DMS153 (cell line): ENCODE measurements around the gene PARVA.

ENCODE experiments used
- DNase-seq: peaks from one replicate; lab custom pipeline; 2025; lab: John Stamatoyannopoulos, UW

The PARVA gene

DNA sequence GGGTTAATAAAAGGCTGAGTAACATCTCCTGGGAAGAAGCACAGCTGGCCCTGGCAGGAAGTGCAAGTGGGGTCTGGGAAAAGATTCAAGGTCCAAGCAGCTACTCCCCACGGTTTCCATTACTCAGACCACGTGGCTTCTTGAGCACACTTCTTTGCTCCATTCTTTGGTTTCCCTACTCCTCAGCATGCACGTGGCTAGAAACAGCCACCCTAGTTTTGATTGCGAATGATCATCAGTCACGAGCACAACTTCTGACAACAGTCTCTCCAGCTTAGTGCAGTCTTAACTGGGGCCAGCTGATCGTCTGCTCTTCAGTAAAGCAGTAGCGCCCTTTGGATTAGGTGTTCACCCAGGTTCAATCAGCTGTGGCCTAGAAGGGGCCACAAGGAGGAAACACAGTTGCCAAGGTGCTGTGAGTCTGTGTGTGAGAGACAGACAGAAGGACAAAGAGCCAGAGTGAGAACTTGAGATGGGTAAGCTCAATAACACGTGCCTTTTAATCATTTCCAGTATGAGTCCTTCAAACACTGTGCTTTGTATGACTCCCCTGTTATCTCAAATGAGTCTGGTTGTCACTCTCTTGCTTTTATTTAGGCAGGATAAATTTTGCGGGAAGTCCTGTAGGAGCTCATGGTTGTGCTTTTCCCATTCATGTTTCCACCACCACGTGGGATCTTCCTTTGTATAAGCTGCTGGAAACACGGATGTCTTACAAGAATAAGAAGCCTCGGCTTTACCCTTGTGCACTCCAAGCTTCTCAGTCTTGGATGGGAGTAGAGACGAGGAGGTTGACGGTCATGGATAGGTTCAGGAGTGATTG is 901 bp upstream of the PARVA start:
- no peak for DNase-seq

DNA sequence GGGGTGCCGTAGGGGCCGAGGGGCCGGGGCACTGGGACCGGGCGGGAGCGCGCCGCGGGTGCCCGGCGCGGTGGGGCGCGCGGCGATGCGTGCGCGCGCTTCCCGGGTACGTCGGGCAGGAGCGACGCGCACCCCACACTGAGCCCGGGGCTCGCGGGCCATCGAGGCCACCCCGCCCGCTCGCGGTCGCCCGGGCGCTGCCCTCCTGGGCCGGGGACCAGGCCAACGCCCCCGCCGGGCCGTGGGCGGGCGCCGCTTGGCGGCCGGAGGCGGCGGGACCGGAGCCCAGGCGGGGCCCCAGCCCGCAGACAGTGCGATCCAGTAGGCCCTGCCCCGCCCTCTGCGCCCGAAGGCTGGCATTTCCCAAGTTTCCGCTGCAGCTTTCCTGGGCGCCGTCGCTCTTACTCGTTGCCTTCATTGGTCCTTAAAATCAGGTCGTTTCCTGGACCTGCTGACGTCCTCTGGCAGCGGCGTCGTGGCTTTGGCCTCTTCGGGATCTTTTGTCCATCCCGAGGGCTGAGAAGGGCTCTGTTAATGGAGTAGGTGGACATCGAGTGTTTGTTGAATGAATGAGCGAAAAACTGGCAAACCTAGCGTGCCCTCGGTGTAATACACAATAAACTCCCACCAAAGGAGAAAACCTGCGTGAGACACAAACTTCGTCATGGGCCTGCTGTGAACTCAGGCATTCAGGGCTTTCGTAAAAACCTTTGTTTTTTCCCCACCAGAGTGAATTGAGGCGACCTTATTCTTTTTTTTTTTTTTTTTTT is 638 bp downstream of the PARVA start:
- DNase-seq = no peak

DNA sequence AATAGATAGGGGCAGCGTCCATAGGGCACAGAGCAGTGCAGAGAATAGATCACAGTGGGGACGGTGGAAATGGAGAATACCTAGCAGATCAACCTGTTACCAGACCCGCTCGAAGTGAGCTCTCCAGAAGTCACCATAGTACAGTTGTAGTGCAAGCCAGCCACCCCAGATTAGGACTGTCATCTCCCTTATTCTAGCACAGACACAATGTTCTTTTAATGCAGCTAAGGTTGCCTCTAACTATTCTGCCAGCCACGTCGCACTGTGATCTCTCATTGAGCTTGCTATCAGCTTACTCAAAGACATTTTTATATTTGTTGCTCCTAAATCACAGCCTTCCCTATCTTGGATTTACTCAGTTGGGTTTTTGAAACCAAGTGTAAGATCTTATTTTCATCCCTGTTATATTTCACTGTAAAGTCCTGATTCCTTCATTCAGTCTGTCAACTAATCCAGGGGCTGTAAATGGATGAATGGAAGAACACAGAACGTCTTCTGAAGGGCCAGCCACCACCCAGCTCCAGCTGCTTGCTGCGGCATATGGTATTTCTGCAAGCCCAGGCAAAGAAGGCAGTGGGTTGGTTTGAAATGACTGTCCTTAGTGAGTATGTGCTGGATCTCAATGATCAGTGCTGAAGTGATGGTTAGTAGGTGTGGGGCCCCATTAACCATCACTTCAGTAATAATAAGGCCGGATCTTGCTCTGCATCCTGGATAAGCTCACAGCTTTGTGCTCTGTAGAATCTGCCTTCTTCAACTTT is 3.4 kb downstream of the PARVA start:
- no peak for DNase-seq

DNA sequence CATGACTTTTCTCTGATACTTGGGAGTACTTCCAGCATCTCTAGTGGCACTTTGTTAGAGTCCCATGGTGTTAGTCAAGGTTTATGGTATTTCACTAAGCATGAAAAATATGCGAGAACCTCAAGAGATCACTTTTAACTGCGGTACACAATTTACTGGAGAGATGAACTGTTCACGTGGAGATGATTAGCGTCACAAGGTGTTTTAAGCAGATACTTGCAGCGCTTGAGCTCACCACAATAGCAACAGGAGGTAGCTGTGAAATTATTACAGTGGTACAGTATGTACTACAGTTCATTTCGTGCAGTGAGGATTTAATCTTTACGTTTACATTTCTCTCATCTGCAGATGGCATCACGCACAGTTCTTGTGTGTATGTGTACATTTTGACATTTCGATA is 4.5 kb downstream of the PARVA start:
- no peak for DNase-seq

DNA sequence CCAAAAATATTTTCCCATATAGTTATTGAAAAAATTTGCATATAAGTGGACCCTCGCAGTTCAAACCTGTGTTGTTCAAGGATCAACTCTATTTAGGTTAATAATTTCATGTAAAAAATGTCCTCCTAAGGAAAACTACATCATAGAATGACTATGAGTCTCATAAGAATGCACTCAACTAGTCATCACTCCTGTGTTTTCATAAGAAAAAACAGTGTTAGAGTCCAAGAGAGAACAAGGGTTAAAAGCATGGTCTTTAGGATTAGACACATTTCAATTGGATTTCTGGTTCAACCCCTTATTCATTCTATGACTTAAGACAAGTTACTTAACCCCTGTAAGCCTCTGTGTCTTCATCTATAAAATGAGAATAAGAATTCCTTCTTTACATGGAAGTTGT is 5.1 kb downstream of the PARVA start:
- no peak for DNase-seq

DNA sequence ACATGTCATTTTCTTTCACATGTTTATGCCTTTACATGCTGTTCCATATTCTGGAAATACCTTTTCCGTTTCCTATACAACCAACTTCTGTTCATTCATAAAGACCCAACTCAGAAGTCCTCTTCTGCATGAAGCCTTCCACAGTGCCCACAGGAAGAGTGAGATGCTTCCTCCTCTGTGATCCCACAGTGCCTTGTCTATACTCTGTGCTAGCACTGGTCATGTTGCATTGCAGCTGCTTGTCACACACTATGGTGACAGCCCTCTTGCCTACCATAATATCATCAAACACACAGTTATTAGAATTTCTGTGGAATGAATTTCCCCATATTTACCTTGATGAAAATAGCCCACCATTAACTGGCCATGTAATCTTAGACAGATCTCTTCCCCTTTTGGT is 8.9 kb downstream of the PARVA start:
- no peak for DNase-seq

DNA sequence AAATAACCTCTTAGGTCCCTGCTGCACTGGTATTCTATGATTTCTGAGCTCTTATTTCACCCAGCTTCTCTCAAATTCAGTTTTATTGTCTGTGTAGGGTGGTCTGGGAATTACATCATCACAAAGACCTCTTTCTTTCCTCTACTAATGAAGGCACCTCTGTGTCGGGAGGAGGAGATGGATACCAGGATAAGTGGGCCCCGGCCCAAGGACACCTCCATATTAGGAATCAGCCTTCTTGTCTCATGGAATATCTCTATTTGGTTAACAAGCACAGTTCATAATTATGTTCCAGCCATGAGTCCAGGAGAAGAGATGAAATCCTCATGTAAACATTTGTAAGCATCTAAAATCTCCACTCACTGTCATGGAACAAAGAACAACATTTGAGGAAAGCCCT is 9.4 kb downstream of the PARVA start:
- DNase-seq = no peak

DNA sequence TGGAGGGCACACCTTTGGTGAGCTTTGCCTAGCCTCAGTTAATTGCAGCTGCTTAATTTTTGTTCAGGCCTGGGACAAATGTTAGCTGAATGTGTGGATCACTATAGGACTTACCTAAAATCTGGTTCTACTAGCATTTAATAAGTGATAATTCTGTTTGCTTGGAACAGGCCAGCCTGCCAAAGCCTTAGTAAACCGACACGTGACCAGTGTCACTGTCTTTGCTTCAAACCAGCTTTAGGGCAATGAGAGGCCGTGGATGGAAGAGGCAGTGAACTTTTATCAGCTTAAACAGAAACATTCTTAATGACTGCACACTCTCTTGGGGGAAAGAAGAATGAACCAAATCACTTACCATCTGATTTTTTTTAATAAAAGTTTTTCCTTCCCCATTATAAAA is 10.8 kb downstream of the PARVA start:
- no peak for DNase-seq

DNA sequence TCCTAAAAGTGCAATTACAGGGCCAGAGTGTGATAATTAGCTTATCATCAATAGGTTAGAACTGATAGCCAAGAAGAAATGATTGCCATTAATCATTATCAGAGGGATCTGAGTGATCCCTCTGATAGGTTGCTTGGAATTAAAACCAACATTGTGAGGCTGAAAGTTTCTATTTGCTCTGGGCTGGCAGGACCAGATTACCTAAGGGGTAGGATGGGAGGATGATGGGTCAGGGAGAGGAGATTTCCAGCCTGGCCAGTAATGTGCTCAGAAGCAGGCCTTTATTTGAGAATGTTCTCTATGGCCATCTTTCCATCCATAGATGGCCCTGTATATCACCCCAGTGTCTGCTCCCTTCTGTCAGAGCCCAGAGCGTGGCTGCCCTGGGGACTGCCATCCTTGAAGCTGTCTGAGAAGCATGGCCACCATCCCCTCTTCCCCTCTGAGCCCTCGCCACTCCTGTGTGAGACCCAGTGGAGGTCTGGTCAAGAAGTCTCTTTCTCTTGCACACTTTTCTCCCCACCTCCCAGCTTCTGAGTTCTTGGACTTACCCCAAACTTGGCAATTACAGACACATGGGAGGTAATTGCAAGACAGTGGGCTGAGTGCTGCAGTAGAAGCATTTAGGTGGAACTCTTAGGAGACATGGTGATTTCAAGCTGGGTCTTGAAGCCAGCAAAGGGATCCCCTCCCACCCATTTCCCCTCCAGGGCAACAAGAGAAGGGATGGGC is 11.7 kb downstream of the PARVA start:
- no peak for DNase-seq

DNA sequence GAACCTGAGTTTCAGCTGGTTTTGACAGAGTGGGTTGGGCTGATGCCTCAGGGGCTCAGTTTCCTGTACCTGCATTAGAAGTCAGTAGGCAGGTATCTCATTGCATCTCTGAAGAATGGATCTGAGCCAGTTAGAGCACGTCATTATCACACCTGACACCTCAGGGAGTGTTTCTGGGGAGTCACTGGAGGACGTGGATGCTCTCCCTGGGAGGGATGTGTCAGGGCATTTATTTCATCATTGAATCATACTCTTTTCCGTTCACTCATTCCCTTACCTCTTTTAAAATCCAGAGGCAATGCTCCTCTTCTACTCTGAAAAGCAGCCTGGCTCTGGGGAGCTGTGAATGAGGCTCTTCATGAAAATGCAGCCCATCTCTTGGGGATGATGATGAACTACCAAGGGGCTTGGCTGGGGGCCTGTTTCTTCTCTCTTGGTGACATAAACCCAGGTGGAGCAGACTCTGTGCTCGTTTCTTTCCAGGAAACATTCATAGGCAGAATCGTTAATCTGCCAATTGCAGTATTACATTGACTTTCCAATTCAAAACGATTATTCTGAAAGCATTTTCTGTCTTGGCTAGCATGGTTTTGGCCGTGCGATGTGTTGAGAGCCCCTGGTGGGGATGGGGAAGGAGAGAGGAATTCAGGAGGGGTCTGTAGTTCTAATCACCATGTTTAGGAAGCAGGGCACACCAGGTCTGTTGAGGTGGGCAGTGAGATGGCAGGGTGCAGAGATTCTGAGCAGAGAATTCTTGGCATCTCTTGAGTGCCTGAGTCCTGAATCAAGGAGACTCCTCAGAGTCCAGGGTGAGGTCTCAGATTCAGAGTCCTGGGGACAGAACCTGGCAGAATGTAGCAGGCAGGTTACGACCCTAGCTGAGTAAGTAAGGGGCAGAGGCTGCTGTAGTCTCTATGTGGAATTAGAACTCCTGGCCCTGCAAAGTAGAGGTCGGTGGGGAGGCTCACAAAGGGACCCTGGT is 12.6 kb downstream of the PARVA start:
- DNase-seq = no peak

DNA sequence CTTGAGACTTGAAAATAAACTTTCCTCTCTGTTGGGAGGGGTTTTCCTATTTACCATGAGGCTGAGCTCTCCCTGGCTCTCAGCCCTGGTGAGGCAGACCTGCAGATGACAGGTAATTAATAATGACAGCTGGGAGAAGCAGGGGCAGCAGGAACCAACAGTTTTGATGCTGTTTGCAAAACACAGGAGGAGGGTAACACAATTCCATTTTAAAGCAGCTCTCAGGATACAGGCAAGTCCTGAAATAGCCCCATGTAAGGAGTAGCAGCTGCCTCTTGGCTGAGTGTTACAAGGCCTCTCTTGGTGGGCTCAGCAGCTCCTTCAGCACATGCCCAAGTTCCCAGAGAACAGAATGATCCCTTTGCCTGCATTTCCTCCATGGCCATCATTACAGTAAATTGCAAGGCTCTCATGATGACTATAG is 13.3 kb downstream of the PARVA start:
- no peak for DNase-seq

DNA sequence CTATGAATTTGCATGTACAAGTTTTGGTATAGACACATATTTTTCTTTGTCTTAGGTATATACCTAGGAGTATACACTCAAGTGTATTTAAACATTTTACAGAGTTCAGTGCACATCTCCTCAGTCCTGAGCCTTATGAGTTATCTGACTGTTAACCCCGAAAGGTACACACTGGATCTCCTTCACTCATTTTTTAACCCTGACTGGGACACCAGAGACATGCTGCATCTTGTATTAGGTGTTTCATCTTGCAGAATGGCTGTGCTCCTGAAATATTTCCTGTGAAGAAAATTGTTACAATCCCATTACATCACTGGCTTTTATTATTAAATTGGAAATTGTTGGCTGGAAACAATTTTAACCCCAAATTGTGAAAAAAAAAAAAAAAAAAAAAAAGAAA is 15.3 kb downstream of the PARVA start:
- DNase-seq = no peak

DNA sequence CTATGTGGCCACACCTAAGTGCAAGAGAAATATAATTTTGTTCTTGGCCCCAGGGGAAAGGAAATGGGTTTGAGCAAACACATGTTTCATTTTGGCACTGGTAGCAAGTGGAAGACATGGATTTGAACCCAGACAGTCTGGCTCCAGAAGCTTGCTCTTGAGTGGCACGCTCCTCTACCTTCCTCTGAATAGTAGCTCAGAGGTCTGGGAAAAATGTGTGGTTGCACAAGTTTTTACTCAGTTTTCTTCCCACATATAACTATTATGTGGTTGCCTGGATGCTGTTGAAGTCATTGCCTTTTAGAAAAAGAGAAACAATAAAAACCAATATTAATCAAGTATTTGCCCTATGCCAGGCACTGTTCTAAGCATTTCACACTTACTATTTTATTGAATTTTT is 16.3 kb downstream of the PARVA start:
- no peak for DNase-seq

DNA sequence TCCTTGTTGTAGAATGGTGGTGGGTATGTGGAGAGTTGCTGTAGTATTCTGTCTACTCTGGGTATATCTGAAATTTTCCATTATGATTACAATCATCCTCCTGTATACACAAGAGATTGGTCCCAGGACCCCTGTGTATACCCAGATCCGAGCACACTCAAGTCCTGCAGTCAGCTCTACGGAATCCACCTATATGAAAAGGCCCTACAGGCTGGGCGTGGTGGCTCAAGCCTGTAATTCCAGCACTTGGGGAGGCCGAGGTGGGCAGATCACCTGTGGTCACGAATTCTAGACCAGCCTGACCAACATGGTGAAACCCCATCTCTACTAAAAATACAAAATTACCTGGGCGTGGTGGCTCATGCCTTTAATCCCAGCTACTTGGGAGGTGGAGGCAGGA is 17.2 kb downstream of the PARVA start:
- no peak for DNase-seq

DNA sequence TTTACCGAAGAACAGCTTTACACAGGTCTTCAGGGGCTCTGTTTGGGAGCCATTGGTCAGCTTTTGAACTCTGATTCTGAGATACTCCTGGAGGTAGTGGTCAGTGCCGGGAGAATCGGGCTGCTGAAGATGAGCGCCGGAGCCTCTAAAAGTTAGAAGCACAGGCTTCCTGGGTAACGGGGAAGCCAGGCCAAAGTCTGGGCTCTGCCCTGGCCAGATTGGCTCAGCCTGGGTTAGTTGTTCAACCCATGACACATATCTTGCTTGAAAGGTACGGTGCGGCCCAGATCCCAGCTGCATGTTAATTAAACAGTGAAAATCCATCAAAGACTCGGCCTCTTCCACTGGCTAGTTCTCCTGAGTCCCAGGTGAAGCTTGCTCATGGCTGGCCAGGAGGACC is 18.0 kb downstream of the PARVA start:
- no peak for DNase-seq

DNA sequence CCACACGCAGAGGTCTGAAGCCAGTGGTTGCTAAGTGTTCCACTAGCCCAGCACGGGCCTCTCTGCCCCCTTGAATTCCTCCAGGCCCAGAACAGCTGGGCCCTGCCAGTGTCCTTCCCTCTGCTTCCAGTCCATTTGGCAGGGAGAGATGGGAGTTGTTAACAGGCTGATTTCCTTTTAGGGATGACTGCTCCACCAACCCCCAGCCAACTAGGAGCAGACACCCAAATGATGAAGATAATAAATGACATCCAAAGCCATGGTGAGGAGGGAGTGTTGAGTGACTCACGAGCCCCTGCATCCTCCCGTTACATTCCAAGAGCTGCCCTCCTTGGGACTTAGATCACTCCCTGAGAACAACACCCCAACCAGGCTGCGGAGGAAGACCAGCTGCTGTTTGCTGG is 20.6 kb downstream of the PARVA start:
- DNase-seq = no peak

DNA sequence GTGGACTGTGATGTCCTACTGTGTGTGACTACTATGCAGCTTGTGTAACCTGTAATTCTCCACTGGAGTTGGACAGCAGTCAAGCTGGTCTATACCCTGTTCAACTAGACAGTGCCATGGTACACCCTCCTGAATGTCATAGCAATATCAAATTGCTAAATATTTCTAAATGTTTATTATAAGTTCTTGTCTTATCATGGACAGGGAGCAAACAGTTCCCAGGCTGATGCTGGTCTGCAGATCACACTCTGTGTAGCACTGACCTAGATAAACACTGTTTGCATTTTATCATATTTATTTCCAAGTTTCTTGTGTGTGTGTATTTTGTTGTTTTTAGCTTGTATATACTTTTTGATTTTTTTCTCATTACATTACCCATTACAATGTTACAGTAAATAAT is 22.0 kb downstream of the PARVA start:
- no peak for DNase-seq

DNA sequence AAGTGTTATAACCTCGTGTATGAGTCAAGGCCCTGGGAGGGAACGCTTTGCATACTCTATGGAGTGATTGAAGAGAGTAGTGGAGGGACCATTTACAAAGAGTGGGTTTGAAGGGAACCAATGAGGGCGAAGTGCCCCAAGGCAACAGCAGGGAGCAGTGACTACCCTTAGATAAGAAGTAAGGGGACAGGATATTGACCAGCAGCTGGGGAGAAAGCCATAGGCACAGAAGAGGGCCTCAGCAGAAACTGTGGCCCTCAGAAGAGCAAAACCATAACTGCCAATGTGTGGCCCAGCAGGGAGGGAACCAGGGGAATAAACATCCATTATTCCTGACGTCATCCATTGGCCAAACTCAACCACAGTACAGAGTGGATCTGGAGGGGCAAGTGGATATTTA is 24.7 kb downstream of the PARVA start:
- DNase-seq = no peak

DNA sequence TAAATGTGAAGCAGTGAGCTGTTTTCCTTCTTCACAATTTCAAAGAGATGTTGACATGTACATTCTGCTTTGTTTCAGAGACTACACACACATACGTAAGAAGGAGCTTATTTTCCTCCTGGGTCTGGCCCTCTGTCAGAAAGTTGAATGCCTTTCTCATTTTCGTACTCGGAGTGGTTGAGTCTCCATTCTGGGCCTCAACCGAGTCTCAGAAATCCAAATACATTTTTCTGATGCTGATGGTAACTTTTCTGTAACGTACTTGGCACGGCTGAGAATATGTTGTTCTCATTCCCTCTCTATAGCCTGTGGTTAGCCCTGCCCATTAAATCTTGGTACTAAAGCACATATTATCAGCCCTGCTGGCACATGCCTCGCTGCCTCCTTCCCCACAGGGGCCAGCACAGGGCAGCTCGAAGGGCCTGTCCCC is 25.3 kb downstream of the PARVA start:
- DNase-seq = no peak

DNA sequence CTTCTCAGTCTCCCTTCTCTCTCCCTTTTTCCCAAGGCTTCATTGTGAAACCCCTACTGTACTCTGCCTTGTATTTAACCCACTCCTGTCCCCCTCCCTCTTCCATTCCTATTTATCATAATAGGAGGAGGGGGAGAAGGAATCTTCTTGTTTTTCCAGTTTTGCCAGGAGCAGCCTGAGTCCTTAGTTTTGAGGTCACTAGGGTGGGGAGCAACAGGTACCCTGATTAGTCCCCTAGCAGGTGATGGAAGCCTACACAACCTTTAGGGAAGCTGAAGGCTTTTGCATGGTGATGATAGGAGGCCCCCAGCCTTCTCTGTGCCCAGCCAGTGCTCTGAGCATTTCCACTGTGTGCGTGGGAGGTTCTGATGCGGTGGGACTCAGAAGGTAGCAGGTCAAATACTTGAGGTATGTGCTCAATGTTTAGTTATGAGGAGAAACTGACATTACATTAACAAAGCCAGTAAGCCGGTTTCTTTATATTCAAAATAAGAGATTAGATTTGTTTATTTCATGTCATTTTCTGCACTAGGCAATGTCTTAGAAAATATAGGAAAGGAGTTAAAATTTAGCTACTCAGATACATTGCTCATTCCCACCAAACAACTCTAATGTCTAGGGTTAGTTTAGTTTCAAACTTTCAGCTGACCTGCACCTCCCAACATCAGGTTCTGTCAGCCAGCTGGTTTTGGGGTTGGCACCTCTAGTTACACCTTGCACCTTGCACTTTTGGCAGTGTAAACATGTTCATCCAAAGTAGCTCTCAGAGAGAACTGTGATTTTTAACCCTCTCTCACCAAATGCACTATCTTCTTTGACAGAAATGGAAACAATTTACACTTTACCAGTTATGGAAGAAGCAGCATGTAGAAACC is 26.0 kb downstream of the PARVA start:
- DNase-seq = no peak
